ENCODE data around the gene LTBP1. TPM values are rescaled to one million over a fixed set of nuclear protein-coding genes. Genes with fewer than 3 reads are reported as not detected.

The LTBP1 gene
- total and polyA plus RNA-seq, 8 donors = 11.0 to 134 (median 25.6) TPM

GRCh38 chr2:33215983-33216382 is 269.2 kb downstream of the LTBP1 start:
- intact Hi-C loops (cut with DNase I; ENCODE audit: low total_unique reads) = no loop called here
- H3K4me1 ChIP-seq = peaks cover 0 to 77% (median 40%) of the 10 kb centered on the region in 4 donors

GRCh38 chr2:33216508-33217182 is 269.9 kb downstream of the LTBP1 start:
- peaks cover 0 to 70% (median 34%) of the 10 kb centered on the region in 4 donors for H3K4me1 ChIP-seq
- no peaks in the 10 kb centered on the region for H3K27me3 ChIP-seq
- no peaks in the 10 kb centered on the region for H3K9me3 ChIP-seq
- WGBS, 5 donors = 42 to 55% (median 49%) methylated on average over 3 of the region's 3 CpGs
- intact Hi-C loops (cut with DNase I; ENCODE audit: low total_unique reads) = no loop called here
- H3K27ac ChIP-seq = peak overlapping the region; percentile 3 to 76 (median 52)
- no peaks in the 10 kb centered on the region for H3K36me3 ChIP-seq
- no peak for TF ChIP-seq POLR2AphosphoS5 (IDR thresholded peaks at IDR 0.05)
- no peak for TF ChIP-seq EP300 (IDR thresholded peaks at IDR 0.05)
- TF ChIP-seq, protein P1, sequence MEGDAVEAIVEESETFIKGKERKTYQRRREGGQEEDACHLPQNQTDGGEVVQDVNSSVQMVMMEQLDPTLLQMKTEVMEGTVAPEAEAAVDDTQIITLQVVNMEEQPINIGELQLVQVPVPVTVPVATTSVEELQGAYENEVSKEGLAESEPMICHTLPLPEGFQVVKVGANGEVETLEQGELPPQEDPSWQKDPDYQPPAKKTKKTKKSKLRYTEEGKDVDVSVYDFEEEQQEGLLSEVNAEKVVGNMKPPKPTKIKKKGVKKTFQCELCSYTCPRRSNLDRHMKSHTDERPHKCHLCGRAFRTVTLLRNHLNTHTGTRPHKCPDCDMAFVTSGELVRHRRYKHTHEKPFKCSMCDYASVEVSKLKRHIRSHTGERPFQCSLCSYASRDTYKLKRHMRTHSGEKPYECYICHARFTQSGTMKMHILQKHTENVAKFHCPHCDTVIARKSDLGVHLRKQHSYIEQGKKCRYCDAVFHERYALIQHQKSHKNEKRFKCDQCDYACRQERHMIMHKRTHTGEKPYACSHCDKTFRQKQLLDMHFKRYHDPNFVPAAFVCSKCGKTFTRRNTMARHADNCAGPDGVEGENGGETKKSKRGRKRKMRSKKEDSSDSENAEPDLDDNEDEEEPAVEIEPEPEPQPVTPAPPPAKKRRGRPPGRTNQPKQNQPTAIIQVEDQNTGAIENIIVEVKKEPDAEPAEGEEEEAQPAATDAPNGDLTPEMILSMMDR (IDR thresholded peaks at IDR 0.05) = no peak
- no peak for TF ChIP-seq POLR2A (IDR thresholded peaks at IDR 0.05)
- H3K4me3 ChIP-seq = no peak overlapping the region
- DNase-seq = peak in 1 of 2 donors; percentile 85

More at GRCh38 chr2:33215983-33216382, 269.2 kb downstream of the LTBP1 start:
- 86 to 96% (median 90%) methylated on average over 3 of the region's 3 CpGs for WGBS, 5 donors
- peak overlapping the region in 3 of 5 donors; percentile 52 to 76 (median 62) for H3K27ac ChIP-seq
- H3K27me3 ChIP-seq = no peaks in the 10 kb centered on the region
- H3K36me3 ChIP-seq = no peaks in the 10 kb centered on the region
- TF ChIP-seq POLR2AphosphoS5 (IDR thresholded peaks at IDR 0.05) (no peak), POLR2A (IDR thresholded peaks at IDR 0.05) (no peak), EP300 (IDR thresholded peaks at IDR 0.05) (no peak)
- TF ChIP-seq, protein P1 (IDR thresholded peaks at IDR 0.05) = no peak
- H3K4me3 ChIP-seq = no peak overlapping the region
- no peaks in the 10 kb centered on the region for H3K9me3 ChIP-seq
- no peak for DNase-seq

DNA sequence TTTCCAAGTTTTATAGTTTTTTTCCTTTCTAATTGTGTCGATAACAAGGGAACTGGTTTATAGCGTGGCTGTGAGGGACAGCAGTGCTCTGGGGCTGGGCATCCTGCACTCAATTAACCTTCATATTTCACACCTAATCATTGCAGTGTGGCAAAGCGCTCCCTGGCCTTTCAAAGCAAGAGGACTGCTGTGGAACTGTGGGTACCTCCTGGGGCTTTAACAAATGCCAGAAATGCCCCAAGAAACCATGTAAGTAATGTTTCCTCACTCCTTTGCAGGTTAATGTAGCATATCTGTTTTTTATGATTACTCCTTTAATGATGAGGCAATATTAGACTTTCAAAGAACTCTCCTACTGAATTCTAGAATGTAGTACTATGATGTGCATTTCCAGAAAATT is 270.7 kb downstream of the LTBP1 start:
- WGBS, 5 donors = 69 to 83% (median 77%) methylated on average over 3 of the region's 3 CpGs
- Histone ChIP-seq H3K9me3 (no peaks in the 10 kb centered on the region), H3K4me1 (peaks cover 0 to 63% (median 27%) of the 10 kb centered on the region in 4 donors), H3K4me3 (no peak overlapping the region), H3K36me3 (peaks cover 0 to 6% (median 0%) of the 10 kb centered on the region in 4 donors), H3K27me3 (no peaks in the 10 kb centered on the region), H3K27ac (peak overlapping the region in 4 of 5 donors; percentile 18 to 76 (median 57))
- DNase-seq = no peak
- no peak for TF ChIP-seq EP300 (IDR thresholded peaks at IDR 0.05)
- TF ChIP-seq POLR2A (IDR thresholded peaks at IDR 0.05) = no peak
- intact Hi-C loops (cut with DNase I; ENCODE audit: low total_unique reads) = no loop called here

GRCh38 chr2:33219114-33219513 is 272.4 kb downstream of the LTBP1 start:
- no peaks in the 10 kb centered on the region for H3K27me3 ChIP-seq
- H3K27ac ChIP-seq = peak overlapping the region in 2 of 5 donors; percentile 52 to 60
- peaks cover 0 to 47% (median 18%) of the 10 kb centered on the region in 4 donors for H3K4me1 ChIP-seq
- 84 to 95% (median 89%) methylated on average over 4 of the region's 4 CpGs for WGBS, 5 donors
- H3K36me3 ChIP-seq = peaks cover 0 to 7% (median 0%) of the 10 kb centered on the region in 4 donors
- H3K4me3 ChIP-seq = no peak overlapping the region
- TF ChIP-seq EP300 (IDR thresholded peaks at IDR 0.05) (no peak), POLR2A (IDR thresholded peaks at IDR 0.05) (no peak), POLR2AphosphoS5 (IDR thresholded peaks at IDR 0.05) (no peak)
- TF ChIP-seq, protein P1 (IDR thresholded peaks at IDR 0.05) = no peak
- no peaks in the 10 kb centered on the region for H3K9me3 ChIP-seq
- DNase-seq = no peak
- intact Hi-C loops (cut with DNase I; ENCODE audit: low total_unique reads) = no loop called here

DNA sequence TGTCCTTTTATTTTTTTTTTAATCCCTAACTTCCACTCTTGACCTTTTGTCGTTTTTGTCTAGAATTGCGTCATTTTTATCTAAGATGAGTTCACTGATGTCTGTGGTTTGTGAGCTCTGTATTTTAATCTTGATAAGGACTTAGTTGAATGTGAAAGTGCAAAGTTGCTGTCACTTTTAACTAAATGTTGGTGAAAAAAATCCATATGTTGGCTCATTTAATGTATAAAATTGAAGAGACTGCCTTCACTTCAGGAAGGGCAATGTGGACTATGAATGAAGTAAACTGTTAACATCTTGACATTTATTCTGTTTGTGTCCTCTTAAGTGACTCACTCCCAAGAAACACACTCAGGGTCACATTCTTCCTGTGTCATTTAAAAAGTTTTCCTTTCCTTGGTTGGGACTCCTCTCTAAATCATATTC is 273.1 kb downstream of the LTBP1 start:
- intact Hi-C loops (cut with DNase I; ENCODE audit: low total_unique reads) = no loop called here
- peaks cover 0 to 40% (median 15%) of the 10 kb centered on the region in 4 donors for H3K4me1 ChIP-seq
- H3K27me3 ChIP-seq = no peaks in the 10 kb centered on the region
- 56 to 67% (median 58%) methylated on average over 2 of the region's 2 CpGs for WGBS, 5 donors
- H3K9me3 ChIP-seq = no peaks in the 10 kb centered on the region
- DNase-seq = no peak
- no peak overlapping the region for H3K4me3 ChIP-seq
- peaks cover 0 to 7% (median 0%) of the 10 kb centered on the region in 4 donors for H3K36me3 ChIP-seq
- TF ChIP-seq EP300 (IDR thresholded peaks at IDR 0.05) (no peak), POLR2AphosphoS5 (IDR thresholded peaks at IDR 0.05) (peak in 1 of 3 donors; percentile 40)
- H3K27ac ChIP-seq = peak overlapping the region in 2 of 5 donors; percentile 52 to 60
